H1 (cell line): ENCODE measurements around the gene GBA2. TPM values are rescaled to one million over a fixed set of nuclear protein-coding genes. Genes with fewer than 3 reads are reported as not detected.

Source experiments
- BCL11A ChIP-seq, 2 experiments: IDR thresholded peaks; one replicate each; pipeline ENCODE4 v1.6.1; 2011; ENCODE audit warnings: low read depth in 2 of 2, low read length in 2 of 2, mild to moderate bottlenecking in 2 of 2
- BRCA1 ChIP-seq: IDR thresholded peaks from 2 replicates; pipeline ENCODE4 v1.6.1; 2012; ENCODE audit warnings: low read depth, low read length, improper control_type of control experiment
- CHD2 ChIP-seq: IDR thresholded peaks from 2 replicates; pipeline ENCODE4 v1.6.1; 2012; ENCODE audit warnings: low read length, improper control_type of control experiment
- CTBP2 ChIP-seq: IDR thresholded peaks from 2 replicates; pipeline ENCODE4 v1.7.0; 2011; ENCODE audit warnings: borderline replicate concordance, mild to moderate bottlenecking, moderate library complexity, mixed read lengths, low read length; ENCODE audit not compliant: insufficient read depth, insufficient read length
- EGR1 ChIP-seq: IDR thresholded peaks from 2 replicates; pipeline ENCODE4 v1.6.1; 2011; ENCODE audit warnings: low read depth, low read length, borderline replicate concordance
- EP300 ChIP-seq, 2 experiments: IDR thresholded peaks; 1 replicate in 1 of 2; 2 replicates in 1 of 2; pipeline ENCODE4 v1.6.1; 2011 to 2012; ENCODE audit warnings: low read depth in 2 of 2, low read length in 2 of 2, mild to moderate bottlenecking in 2 of 2, borderline replicate concordance in 1 of 2, inconsistent platforms in 1 of 2, moderate library complexity in 1 of 2
- HDAC2 ChIP-seq, 2 experiments: fragments of 300-600 bp in 1 of 2; sonication (generic) in 1 of 2; IDR thresholded peaks; 2 replicates each; pipeline ENCODE4 v1.6.1; 2011 to 2012; ENCODE audit warnings: low read depth in 2 of 2, low read length in 2 of 2, mild to moderate bottlenecking in 2 of 2, moderate library complexity in 2 of 2, borderline replicate concordance in 1 of 2, inconsistent platforms in 1 of 2
- NRF1 ChIP-seq: IDR thresholded peaks from 2 replicates; pipeline ENCODE4 v1.6.1; 2011; ENCODE audit warnings: mild to moderate bottlenecking, low read depth, low read length, improper control_type of control experiment
- ZNF274 ChIP-seq: IDR thresholded peaks from 2 replicates; pipeline ENCODE4 v1.7.0; 2012; ENCODE audit warnings: low read length, borderline replicate concordance; ENCODE audit errors: extremely low read depth
- polyA plus RNA-seq, 7 experiments: library from polyadenylated mRNA; depleted of rRNA in 3 of 7; stranded (reverse) in 5 of 7; unstranded in 2 of 7; fragments of >200 nt in 5 of 7; fragments of 200-250 nt in 2 of 7; gene quantifications; 1 replicate in 5 of 7; 2 replicates in 1 of 7; 4 replicates in 1 of 7; pipeline versions ENCODE4 v1.2.1 to v1.2.3, GENCODE V29; 2011 to 2013; ENCODE audit warnings: missing spikeins in 2 of 7, mixed read lengths in 2 of 7
- total RNA-seq: library from RNA; stranded (reverse); fragmentation: NEBNext Ultra II Directional; extraction: Animal tissue kit (Norgen Biotek cat#: 25700); gene quantifications from 2 replicates; pipeline ENCODE4 v1.2.1, GENCODE V29; 2021
- TF ChIP-seq, protein P1 (sequence below): fragments of 300-600 bp; sonication (generic); IDR thresholded peaks from 2 replicates; pipeline ENCODE4 v1.7.1; 2012; ENCODE audit warnings: low read length, moderate library complexity, mild to moderate bottlenecking, inconsistent platforms; ENCODE audit not compliant: insufficient replicate concordance

The GBA2 gene
- total and polyA plus RNA-seq, 2 of the 8 experiments (the other 6 are each of a cell fraction or from before 2014, with no cell fraction given): 64.2 to 71.9 TPM

DNA sequence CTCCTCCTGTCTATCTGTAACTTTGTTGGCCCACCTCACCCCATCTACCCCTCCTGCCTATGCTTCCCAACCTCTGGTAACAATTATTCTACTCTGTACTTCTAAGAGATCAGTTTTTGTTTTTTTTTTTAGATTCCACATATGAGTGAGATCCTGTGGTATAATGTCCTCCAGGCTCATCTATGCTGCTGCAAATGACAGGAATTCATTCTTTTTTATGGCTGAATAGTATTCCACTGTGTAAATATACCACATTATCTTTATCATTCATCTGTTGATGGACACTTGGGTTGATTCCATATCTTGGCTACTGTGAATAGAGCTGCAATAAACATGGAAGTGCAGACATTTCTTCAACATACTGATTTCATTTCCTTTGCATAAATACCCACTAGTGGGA lies 34.4 kb upstream of the GBA2 start (continued):
- TF ChIP-seq, protein P1, sequence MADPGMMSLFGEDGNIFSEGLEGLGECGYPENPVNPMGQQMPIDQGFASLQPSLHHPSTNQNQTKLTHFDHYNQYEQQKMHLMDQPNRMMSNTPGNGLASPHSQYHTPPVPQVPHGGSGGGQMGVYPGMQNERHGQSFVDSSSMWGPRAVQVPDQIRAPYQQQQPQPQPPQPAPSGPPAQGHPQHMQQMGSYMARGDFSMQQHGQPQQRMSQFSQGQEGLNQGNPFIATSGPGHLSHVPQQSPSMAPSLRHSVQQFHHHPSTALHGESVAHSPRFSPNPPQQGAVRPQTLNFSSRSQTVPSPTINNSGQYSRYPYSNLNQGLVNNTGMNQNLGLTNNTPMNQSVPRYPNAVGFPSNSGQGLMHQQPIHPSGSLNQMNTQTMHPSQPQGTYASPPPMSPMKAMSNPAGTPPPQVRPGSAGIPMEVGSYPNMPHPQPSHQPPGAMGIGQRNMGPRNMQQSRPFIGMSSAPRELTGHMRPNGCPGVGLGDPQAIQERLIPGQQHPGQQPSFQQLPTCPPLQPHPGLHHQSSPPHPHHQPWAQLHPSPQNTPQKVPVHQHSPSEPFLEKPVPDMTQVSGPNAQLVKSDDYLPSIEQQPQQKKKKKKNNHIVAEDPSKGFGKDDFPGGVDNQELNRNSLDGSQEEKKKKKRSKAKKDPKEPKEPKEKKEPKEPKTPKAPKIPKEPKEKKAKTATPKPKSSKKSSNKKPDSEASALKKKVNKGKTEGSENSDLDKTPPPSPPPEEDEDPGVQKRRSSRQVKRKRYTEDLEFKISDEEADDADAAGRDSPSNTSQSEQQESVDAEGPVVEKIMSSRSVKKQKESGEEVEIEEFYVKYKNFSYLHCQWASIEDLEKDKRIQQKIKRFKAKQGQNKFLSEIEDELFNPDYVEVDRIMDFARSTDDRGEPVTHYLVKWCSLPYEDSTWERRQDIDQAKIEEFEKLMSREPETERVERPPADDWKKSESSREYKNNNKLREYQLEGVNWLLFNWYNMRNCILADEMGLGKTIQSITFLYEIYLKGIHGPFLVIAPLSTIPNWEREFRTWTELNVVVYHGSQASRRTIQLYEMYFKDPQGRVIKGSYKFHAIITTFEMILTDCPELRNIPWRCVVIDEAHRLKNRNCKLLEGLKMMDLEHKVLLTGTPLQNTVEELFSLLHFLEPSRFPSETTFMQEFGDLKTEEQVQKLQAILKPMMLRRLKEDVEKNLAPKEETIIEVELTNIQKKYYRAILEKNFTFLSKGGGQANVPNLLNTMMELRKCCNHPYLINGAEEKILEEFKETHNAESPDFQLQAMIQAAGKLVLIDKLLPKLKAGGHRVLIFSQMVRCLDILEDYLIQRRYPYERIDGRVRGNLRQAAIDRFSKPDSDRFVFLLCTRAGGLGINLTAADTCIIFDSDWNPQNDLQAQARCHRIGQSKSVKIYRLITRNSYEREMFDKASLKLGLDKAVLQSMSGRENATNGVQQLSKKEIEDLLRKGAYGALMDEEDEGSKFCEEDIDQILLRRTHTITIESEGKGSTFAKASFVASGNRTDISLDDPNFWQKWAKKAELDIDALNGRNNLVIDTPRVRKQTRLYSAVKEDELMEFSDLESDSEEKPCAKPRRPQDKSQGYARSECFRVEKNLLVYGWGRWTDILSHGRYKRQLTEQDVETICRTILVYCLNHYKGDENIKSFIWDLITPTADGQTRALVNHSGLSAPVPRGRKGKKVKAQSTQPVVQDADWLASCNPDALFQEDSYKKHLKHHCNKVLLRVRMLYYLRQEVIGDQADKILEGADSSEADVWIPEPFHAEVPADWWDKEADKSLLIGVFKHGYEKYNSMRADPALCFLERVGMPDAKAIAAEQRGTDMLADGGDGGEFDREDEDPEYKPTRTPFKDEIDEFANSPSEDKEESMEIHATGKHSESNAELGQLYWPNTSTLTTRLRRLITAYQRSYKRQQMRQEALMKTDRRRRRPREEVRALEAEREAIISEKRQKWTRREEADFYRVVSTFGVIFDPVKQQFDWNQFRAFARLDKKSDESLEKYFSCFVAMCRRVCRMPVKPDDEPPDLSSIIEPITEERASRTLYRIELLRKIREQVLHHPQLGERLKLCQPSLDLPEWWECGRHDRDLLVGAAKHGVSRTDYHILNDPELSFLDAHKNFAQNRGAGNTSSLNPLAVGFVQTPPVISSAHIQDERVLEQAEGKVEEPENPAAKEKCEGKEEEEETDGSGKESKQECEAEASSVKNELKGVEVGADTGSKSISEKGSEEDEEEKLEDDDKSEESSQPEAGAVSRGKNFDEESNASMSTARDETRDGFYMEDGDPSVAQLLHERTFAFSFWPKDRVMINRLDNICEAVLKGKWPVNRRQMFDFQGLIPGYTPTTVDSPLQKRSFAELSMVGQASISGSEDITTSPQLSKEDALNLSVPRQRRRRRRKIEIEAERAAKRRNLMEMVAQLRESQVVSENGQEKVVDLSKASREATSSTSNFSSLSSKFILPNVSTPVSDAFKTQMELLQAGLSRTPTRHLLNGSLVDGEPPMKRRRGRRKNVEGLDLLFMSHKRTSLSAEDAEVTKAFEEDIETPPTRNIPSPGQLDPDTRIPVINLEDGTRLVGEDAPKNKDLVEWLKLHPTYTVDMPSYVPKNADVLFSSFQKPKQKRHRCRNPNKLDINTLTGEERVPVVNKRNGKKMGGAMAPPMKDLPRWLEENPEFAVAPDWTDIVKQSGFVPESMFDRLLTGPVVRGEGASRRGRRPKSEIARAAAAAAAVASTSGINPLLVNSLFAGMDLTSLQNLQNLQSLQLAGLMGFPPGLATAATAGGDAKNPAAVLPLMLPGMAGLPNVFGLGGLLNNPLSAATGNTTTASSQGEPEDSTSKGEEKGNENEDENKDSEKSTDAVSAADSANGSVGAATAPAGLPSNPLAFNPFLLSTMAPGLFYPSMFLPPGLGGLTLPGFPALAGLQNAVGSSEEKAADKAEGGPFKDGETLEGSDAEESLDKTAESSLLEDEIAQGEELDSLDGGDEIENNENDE: no peak
- TF ChIP-seq EP300 (IDR thresholded peaks at IDR 0.05; ENCODE audit: borderline replicate concordance in 1 of 2, low read depth in 2 of 2, low read length in 2 of 2): no peak
- no peak for TF ChIP-seq HDAC2 (IDR thresholded peaks at IDR 0.05; ENCODE audit: borderline replicate concordance in 1 of 2, low read depth in 2 of 2, low read length in 2 of 2)
- no peak for TF ChIP-seq EGR1
- no peak for TF ChIP-seq NRF1
- no peak for TF ChIP-seq CHD2
- TF ChIP-seq ZNF274: no peak
- TF ChIP-seq CTBP2: no peak
- TF ChIP-seq BRCA1: no peak
- no peak for TF ChIP-seq BCL11A (IDR thresholded peaks at IDR 0.05; ENCODE audit: low read depth in 2 of 2, low read length in 2 of 2)
